SKM-1 treated with dmso at 0.1 percent for 144 hours (cell line): ENCODE measurements around the gene NIPAL3.
"Not testable (repeated sequence)": the region's sequence is repeated elsewhere in the genome, so short reads cannot be mapped to it uniquely, and the experiment has no call there.

Experiments
- DNase-seq: peaks from one replicate; lab custom pipeline; 2025; ENCODE audit not compliant: unreplicated experiment; lab: John Stamatoyannopoulos, UW

The NIPAL3 gene

DNA sequence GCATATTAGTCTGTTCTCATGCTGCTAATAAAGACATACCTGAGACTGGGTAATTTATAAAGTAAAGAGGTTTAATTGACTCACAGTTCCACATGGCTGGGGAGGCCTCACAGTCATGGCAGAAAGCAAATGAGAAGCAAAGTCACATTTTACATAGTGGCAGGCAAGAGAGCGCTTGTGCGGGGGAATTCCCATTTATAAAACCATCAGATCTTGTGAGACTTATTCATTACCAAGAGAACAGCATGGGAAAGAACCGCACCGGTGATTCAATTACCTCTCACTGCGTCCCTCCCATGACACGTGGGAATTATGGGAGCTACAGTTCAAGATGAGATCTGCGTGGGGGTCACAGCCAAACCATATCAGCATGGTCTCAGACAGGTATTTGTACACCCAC, 72.6 kb downstream of the NIPAL3 start:
- DNase-seq = not testable (repeated sequence)

DNA sequence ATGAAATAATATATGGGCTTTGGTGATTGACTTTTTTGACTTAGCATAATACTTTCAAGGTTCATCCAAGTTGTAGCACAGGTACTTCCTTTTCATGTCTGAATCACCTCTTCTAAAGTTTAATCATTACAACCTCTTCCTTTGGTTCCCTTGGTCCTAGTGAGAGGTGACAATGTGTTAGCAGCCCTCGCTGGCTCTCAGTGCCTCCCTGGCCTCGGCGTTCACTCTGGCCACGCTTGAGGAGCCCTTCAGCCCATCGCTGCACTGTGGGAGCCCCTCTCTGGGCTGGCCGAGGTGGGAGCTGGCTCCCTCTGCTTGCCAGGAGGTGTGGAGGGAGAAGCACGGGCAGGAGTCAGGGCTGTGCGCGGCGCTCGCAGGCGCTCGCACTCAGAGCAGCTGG, 74.1 kb downstream of the NIPAL3 start:
- no peak for DNase-seq

DNA sequence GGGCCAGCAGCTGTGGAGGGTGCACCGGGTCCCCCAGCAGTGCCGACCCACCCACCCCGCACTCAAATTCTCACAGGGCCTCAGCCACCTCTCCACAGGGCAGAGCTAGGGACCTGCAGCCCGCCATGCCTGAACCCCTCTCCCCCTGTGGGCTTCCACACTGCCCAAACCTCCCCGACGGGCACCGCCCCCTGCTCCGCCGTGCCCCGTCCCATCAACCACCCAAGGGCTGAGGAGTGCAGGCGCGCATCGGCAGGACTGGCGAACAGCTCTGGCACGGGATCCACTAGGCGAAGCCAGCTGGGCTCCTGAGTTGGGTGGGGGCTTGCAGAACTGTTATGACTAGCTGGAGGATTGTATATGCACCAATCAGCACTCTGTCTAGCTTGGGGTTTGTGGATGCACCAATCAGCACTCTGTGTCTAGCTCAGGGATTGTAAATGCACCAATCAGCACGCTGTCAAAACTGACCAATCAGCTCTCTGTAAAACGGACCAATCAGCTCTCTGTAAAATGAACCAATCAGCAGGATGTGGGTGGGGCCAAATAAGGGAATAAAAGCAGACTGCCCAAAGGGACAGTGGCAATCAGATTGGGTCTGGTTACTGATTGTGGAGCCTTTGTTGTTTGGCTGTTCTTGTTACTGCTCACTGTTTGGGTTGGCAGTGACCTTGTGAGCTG, 74.6 kb downstream of the NIPAL3 start:
- no peak for DNase-seq

DNA sequence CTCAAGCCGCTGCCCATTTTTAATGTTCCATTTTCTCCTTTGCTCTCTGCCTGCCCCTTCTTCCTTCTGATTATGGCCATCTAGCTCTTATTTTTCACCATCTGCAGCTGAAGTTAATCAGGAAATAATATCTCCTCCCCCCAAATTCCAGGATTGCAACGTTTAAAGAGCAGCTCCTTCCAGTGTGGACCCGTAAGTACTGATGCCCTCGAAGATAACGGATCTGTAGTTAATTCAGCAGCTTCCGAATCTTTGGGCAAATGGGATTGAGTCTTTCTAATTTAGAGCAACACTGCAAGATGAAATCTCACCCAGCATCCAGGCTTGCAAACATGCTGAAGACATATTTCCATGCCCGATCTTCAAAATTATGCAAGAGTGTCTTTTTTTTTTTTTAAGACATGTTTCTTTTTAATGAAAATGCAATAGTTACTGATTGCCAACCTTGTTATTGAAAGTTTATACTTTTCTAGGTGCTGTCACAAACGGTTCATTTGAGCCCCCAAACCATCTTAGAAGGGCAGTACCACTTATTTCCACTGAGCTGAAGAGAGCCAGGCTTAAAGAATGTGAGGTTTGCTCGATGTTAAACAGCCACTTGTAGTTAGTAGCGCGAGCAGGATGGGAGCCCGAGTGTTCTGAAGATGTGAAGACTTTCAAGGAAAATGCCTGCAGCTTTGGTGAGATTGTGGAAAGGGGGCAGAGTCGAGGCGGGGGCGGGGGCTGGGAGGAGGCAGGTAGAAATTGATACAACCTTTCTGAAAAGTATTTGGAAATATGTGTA, 76.2 kb downstream of the NIPAL3 start:
- no peak for DNase-seq

DNA sequence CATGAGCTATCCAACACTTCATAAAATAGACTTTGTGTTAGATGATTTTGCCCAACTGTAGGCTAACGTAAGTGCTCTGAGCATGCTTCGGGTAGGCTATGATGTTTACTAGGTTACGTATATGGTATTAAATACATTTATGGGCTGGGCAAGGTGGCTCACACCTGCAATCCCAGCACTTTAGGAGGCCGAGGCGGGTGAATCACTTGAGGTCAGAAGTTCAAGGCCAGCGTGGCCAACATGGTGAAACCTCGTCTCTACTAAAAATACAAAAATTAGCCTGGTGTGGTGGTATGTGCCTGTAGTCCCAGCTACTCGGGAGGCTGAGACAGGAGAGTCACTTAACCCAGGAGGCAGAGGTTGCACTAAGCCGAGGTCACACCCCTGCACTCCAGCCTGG, 77.3 kb downstream of the NIPAL3 start:
- not testable (repeated sequence) for DNase-seq

DNA sequence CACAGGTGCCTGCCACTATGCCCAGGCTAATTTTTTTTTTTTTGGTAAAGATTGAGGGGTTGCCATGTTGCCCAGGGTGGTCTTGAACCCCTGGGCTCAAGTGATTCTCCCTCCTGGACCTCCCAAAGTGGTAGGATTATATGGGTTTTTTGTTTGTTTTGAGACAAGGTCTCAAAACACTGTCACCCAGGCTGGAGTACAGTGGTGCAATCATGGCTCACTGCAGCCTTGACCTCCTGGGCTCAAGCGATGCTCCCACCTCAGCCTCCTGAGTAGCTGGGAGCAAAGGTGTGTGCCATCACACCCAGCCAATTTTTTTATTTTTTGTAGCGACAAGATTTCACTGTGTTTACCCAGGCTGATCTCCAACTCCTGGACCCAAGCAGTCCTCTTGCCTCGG, 78.2 kb downstream of the NIPAL3 start:
- DNase-seq = no peak

DNA sequence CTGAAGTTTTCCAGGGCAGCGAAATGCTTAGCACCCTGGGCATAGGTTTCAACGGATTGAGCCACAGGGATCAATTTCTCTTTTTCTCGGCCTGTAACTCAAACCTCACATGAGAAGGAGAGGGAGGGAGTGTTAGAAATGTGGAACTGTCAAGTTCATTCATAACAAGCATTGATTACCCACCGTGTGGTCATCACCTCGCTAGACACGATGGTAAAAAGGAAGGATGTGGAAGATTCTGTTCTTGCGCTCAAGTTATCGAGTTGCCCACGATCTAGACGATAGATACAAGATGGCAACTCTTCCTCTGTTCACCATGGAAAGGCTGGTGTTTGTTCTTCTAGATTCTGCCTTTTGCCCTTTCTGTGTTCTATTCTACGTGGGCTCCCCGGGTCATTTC, 83.0 kb downstream of the NIPAL3 start:
- no peak for DNase-seq

DNA sequence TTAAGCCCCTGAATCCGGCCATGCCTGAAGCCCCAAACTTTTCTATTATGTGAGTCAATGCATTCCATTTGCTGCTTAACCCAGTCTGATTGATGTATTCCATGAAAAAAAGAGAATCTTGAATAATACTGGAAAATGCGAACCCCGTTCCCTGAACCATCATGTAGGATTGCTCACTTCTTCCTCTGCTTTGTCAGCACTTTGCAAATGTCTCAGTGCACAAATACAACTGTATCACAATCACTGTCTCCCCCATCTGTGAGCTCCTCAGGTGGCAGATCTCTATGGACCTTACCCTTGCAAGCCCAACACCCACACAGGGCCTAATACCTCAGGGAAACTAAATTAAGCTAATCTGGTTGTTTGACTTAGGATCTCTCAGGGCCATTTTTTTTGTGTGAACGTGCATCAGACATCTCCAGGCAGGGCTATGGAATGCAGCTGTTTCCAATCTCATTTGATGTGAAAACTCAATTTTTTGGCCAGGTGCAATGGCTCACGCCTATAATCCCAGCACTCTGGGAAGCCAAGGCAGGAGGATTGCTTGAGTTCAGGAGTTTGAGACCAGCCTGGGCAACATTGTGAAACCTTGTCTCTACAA, 84.9 kb downstream of the NIPAL3 start:
- no peak for DNase-seq

DNA sequence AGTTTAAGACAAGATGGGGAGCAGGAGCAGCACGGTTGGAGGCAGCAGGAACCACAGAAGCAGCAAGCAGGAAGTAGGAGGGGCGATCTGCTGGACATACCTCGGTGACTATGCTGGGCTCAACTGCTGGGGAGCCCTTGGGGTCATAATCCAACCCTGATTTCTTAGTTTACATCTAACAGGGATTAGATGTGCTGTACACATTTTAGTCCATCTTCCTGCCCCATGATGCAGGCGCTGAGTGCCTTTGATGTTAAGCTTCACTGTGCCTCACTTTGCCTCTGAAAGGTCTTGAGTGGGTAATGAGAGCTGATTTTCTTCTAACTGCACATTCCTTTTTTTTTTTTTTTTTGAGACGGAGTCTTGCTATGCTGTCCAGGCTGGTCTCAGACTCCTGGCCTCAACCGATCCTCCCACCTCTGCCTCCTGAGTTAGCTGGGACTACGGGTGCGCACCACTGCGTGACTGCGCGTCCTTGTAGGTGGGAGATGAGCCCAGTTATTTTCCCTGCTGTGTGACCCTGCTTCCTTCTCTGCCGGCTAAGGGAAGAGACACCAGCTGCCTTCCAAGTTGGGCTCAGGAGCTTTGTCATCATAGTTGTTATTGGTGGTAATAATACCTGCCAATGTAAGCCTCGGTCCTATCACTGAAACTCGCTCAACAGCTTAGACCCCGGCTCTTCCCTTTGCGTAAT, 85.9 kb downstream of the NIPAL3 start:
- no peak for DNase-seq

DNA sequence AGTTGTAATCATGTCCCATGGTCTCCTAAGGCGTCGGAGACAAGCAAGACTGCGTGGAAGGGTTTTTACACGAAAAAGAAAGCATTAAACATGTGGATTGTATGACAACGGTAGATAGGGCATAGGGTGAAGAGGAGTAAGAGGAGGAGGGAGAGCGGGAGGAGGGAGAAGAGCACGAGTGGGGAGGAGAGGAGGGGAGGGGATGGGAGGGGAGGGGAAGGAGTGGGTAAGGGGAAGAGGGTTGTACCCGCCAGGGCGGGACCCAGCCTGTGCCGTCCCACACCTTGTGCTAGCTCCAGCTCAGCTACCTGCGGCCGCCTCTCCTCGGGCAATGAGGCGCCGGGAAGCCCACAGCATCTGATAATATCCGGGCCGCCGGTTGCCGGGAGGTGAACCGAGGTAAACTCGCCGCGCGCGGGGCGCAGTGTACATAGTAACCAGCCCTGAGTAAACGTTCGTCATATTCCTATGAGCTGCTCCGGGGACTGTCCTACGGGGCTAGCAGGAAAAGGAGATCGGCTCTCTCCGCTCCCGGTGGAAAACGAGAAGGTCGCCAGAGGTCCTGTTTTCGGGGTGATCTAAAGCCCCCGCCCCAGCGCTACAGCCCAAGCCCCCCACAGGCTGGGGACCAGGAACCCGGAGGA, 86.6 kb downstream of the NIPAL3 start:
- no peak for DNase-seq

DNA sequence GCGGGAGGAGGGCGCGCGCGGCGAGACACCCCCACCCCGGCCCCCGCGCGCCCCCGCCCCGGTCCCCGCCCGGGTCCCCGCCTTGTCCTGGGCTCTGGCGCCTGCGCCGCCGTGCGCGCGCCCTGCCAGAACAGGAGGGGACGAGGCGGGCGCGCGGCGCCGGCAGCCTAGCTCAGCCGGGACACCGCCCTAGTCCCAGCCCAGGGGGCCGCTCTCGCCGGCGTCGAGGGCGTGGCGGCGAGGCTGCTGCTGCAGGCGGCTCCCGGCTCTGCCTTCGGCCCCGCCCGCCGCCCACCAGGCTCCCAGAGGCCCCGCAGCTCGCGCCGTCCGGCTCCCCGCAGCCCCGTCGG, 87.1 kb downstream of the NIPAL3 start, which contains the start of gene RCAN3:
Gene RCAN3, plus strand, starts transcription at position 128 of the 350 bp plus-strand sequence. CDS start 11,537 bp downstream, outside the sequence.
- no peak for DNase-seq

DNA sequence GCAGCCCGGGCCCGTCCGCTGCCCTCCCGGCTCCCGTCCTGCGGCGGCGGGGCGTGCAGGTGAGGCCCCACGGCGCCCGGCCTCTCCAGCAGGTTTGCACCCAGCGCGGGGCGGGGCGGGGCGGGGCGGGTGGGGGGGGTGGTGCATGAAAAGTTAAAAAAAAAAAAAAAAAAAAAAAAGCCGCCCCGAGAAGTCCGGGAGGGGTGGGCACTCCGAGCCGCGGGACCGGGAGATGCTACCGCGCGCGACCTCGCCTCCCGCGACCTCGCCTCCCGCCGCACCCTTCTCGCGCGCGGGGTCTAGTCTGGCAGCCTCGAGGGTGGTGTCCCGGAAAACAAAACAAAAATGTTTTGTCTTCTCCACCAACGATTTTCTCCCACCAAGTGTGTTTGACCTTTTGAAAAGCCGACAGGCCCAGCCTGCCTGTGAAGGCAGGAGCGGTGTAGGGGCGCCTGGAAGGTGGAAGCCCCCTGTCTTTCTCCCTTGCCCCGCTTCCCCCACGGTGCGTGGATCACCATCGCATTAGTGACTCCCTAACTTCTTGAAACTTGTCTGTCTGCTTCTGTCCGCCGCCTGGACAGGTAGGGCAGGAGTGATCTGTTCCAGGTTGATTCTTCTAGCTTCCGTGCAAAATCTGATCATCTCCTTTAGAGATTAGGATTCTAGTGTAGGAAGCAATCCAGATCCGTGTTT, 87.6 kb downstream of the NIPAL3 start:
- DNase-seq = no peak

DNA sequence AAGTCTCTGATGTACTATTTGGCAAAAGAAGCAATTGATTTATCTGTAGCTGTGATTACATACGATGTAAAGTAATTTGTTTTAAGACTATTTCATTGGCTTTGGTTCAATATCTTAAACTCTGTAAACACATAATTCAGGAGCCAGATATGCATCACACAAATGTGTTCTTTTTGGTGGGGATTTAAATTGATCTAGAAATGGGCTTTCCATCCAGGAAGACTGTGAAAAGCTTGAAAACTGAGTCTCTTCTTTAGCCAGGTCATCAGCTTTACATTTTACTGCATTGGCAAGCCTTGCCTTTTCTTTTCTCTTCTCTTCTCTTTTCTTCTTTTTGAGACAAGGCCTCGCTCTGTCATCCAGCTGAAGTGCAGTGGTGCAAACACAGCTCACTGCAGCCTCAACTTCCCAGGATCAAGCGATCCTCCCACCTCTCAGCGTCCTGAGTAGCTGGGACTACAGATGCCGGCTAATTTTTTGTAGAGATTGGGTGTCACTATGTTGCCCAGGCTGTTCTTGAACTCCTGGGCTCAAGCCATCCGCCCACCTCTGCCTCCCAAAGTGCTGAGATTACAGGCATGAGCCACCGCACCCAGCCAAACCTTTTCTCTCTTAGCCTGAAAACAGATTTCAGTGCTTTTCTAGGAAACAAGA, 88.4 kb downstream of the NIPAL3 start:
- no peak for DNase-seq

DNA sequence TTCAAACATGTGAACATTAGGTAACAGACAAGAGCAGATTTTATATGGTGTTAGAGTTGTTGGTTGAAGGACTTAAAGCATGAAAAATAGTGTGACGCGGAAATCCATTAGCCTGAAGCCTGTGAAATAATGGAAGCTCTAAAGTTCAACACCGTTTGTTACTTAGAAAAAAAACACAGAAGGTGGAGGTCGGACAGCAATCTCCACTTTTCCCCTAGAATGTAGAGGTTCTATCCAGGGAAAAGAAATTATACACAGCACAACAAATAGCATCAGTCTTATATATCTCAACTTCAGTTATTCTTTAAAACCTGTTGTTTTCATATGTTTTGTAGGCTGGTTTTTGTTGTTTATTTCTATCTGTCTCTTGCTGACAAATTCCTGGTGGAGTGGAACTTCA, 89.0 kb downstream of the NIPAL3 start:
- DNase-seq = no peak

DNA sequence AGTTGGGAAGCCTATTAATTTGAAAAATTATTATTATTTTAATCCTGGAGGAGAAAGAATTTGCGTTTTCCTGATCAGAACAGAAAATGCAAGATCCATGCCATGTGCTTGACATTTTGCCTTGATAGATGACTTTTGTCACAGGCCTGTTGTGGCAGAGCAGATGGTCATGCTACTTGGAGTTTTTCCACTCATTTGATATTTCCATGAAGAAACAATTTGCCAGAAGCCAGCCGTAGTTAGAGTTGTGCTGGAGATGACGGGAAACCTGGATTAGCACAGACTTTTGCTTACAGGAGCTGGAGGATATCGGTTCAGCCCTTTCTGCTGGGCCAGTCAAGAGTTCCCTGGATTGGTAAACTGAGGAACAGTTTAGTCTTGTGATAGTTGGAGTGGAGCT, 90.2 kb downstream of the NIPAL3 start:
- no peak for DNase-seq

DNA sequence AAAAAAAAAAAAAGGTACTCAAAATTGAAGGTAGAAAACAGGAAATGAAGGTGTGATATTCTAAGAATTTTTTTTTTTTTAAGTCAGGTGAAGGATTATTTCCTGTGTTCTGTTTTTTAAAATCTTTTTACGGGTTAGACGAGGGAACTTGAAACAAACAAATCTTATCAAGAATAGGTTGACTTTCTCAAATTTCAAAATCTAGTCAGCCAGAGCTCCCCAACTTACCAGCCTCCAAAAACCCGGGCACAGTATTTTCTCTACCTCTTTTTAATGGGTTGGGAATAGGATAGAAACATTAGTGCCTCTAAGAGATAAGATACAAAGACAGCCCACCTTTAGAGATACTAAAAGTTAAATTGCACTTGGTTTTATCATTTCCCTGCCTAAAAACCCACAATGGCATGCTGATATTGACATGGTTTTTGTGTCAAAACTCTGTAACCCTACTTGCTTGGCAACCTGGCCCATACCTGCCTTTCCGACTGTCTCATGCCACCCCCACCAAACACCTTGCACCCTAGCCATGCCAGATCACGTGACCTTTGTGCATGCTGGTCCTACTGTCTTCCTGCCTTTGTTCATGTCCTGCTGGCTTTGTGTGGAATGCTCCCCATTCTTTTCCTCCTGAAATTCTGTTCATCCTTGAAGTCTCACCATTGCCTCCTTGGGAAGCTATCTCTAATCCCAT, 91.2 kb downstream of the NIPAL3 start:
- DNase-seq = no peak

DNA sequence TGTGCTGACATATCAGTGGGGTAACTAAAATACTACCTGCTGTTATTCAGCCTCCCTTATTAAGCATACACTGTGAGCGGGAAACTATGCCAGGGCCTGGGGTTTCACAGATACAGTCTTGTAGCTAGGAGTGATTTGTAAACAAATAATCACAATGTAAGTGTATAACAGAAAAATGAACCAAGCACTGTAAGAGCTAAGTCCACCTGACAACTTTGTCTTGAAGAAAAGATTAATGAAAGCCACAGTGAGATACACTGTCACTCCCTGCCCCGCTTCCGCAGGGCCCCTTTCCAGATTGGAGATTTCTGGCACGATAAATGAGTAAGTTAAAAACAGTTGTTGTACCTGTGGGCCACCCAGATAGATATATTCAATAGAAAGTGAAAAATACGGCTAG, 91.8 kb downstream of the NIPAL3 start:
- DNase-seq = no peak

DNA sequence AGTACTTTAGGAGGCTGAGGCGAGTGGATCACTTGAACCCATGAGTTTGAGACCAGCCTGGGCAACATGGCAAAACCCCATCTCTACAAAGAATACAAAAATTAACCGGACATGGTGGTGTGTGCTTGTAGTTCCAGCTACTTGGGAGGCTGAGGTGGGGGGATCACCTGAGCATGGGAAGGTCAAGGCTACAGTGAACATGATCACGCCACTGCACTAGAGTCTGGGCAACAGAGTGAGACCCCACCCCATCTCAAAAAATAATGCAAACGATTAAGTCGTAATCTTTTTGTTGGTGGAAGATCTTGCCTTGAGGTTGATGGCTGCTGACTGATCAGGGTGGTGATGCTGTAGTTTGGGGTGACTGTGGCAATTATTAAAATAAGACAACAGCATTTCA, 93.3 kb downstream of the NIPAL3 start:
- DNase-seq = no peak

DNA sequence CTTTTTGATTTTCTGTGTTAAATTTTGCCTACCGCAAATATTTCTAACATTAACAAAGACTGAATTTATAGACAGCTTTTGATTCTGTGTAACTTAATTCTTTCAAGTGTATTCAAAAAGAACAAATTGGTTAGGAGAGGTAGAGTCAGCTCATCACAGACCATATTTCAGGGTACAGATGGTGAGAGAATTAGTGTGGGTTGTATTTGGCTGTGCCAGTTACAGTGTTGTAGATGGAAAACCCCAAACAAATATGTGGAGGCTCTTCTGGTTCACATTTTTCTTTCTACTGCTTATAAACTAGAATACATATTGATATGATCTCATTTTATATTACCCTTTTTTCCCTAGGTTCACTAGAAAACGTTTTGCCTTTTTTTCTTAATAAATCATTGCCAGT, 98.1 kb downstream of the NIPAL3 start:
- no peak for DNase-seq

DNA sequence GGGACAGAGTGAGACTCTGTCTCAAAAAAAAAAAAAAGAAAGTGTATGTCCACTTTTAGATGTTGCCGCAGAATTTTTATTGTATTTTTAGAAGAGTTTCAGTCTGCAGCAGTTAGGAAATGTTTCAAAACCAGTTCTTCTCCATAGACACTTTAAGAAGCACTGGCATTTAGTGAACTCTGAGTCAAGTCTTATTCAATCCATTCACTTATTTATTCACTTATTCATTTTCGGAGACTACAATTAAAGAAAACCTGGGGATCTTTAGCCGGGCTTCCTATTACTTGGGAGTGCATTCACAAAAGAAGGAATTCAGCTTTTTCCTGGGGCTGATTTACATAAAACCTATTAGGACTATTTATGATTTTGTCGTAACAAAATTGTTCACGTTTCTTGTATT, 99.3 kb downstream of the NIPAL3 start:
- no peak for DNase-seq
